ENCODE results near the gene NUDT8. TPM values are rescaled to one million over a fixed set of nuclear protein-coding genes. Genes with fewer than 3 reads are reported as not detected.

Gene NUDT8
- total and polyA plus RNA-seq, 9 of the 15 experiments (the other 6 are each of a cell fraction or from before 2014, with no cell fraction given), result 0.23 to 27.8 (median 5.0) TPM

GRCh38 chr11:67630228-67630942, 648 bp upstream of the NUDT8 start (continued):
- no peak for TF ChIP-seq ZEB2 (IDR thresholded peaks at IDR 0.05)
- peak; percentile 30 to 33 for TF ChIP-seq E2F6 (IDR thresholded peaks at IDR 0.05; ENCODE audit: borderline replicate concordance in 1 of 2, extremely low read depth in 1 of 2, insufficient read depth in 1 of 2, insufficient read length in 1 of 2, low read depth in 1 of 2, low read length in 1 of 2, poor library complexity in 1 of 2, severe bottlenecking in 1 of 2)
- TF ChIP-seq MAFG (tag; conservative IDR thresholded peaks at IDR 0.05), result no peak
- TF ChIP-seq ZNF324 (CRISPR knock-in tag; IDR thresholded peaks at IDR 0.05), result no peak
- peak; percentile 81 for TF ChIP-seq ETV5 (CRISPR knock-in tag; IDR thresholded peaks at IDR 0.05; ENCODE audit: low read depth)
- TF ChIP-seq RAD51 (IDR thresholded peaks at IDR 0.05; ENCODE audit: borderline replicate concordance, low read depth), result no peak
- TF ChIP-seq SMARCB1 (IDR thresholded peaks at IDR 0.05; ENCODE audit: insufficient read length, low read depth), result no peak
- TF ChIP-seq L3MBTL2 (IDR thresholded peaks at IDR 0.05), result 0 out of 2 replicates have a peak, but pooled peaks have one; percentile 61
- TF ChIP-seq ZNF140 (CRISPR knock-in tag; IDR thresholded peaks at IDR 0.05), result no peak
- no peak for TF ChIP-seq ZNF586 (CRISPR knock-in tag; conservative IDR thresholded peaks at IDR 0.05)
- no peak for TF ChIP-seq ZNF354B (CRISPR knock-in tag; IDR thresholded peaks at IDR 0.05)
- TF ChIP-seq TBL1XR1 (IDR thresholded peaks at IDR 0.05; ENCODE audit: low read length in 2 of 2), result 0 out of 4 replicates have a peak, but pooled peaks of 1 of the 2 experiments have one; percentile 9
- no peak for TF ChIP-seq PHB2 (IDR thresholded peaks at IDR 0.05; ENCODE audit: low read depth)
- TF ChIP-seq FOSL1 (tag; conservative IDR thresholded peaks at IDR 0.05), result no peak
- TF ChIP-seq BRCA1 (IDR thresholded peaks at IDR 0.05), result no peak
- TF ChIP-seq BRCA1 (CRISPR knock-in tag; IDR thresholded peaks at IDR 0.05), result no peak
- no peak for TF ChIP-seq CHD1 (IDR thresholded peaks at IDR 0.05; ENCODE audit: low read length)
- TF ChIP-seq SMAD1 (IDR thresholded peaks at IDR 0.05; ENCODE audit: low read depth, low read length, partially characterized antibody), result no peak
- TF ChIP-seq SP2 (IDR thresholded peaks at IDR 0.05; ENCODE audit: extremely low read depth, low read depth, low read length, poor library complexity, severe bottlenecking), result no peak
- TF ChIP-seq ZFP1 (CRISPR knock-in tag; IDR thresholded peaks at IDR 0.05), result no peak
- TF ChIP-seq NONO (IDR thresholded peaks at IDR 0.05; ENCODE audit: low read depth in 2 of 2, low read length in 1 of 2), result peak in 1 of 2 experiments; percentile 86; a peak in 2 of 4 replicates
- no peak for TF ChIP-seq MCM5 (IDR thresholded peaks at IDR 0.05; ENCODE audit: low read depth)
- peak; percentile 63 for TF ChIP-seq SMC3 (conservative IDR thresholded peaks at IDR 0.05; ENCODE audit: insufficient read depth, low read depth, low read length)
- no peak for TF ChIP-seq PTTG1 (tag; IDR thresholded peaks at IDR 0.05; ENCODE audit: low read depth)
- TF ChIP-seq ZNF384 (IDR thresholded peaks at IDR 0.05; ENCODE audit: low read depth, low read length), result no peak
- no peak for TF ChIP-seq ZNF584 (CRISPR knock-in tag; IDR thresholded peaks at IDR 0.05; ENCODE audit: low read depth)
- TF ChIP-seq IRF1 (CRISPR knock-in tag; IDR thresholded peaks at IDR 0.05; ENCODE audit: borderline replicate concordance), result no peak
- peak; percentile 75 for TF ChIP-seq TBP (optimal IDR thresholded peaks at IDR 0.05; ENCODE audit: low read depth, low read length)
- TF ChIP-seq SP1 (CRISPR knock-in tag; IDR thresholded peaks at IDR 0.05), result peak; percentile 89

All from K562 (cell line).